ENCODE measurements around the gene APOBEC2.

- TF ChIP-seq CTCF (IDR thresholded peaks at IDR 0.05; ENCODE audit: low read depth, low read length) (no peak), EZH2phosphoT487 (IDR thresholded peaks at IDR 0.05; ENCODE audit: low read depth) (no peak)
Measured at GRCh38 chr6:41103847-41104246, 50.8 kb downstream of the APOBEC2 start.

Measured in OCI-LY3 (cell line).